HG03460 (cell line): ENCODE results near the gene PCDH18.
"Not testable (repeated sequence)": the region's sequence is repeated elsewhere in the genome, so short reads cannot be mapped to it uniquely, and the experiment has no call there.

Experiments used
- ATAC-seq: cut with Tn5 transposase; IDR thresholded peaks from one replicate; pipeline ENCODE4 v1.9.1; 2021; ENCODE audit not compliant: unreplicated experiment

The PCDH18 gene

GRCh38 chr4:137529432-137529831 lies 2.9 kb downstream of the PCDH18 start:
- no peak for ATAC-seq

GRCh38 chr4:137528673-137529072 lies 3.6 kb downstream of the PCDH18 start:
- no peak for ATAC-seq

GRCh38 chr4:137526681-137527080 lies 5.6 kb downstream of the PCDH18 start:
- ATAC-seq: no peak

- no peak for ATAC-seq
These were observed 7.4 kb downstream of the PCDH18 start for GRCh38 chr4:137524725-137525369.

GRCh38 chr4:137523329-137523728 lies 9.0 kb downstream of the PCDH18 start:
- ATAC-seq: no peak

- ATAC-seq: no peak
These were observed 11.2 kb downstream of the PCDH18 start for GRCh38 chr4:137521053-137521452.

GRCh38 chr4:137519406-137519805 lies 12.9 kb downstream of the PCDH18 start:
- no peak for ATAC-seq

GRCh38 chr4:137517323-137517722 lies 15.0 kb downstream of the PCDH18 start:
- not testable (repeated sequence) for ATAC-seq

GRCh38 chr4:137514406-137515111 lies 17.7 kb downstream of the PCDH18 start:
- ATAC-seq: no peak

- no peak for ATAC-seq
These were observed 21.6 kb downstream of the PCDH18 start for GRCh38 chr4:137510557-137511265.

GRCh38 chr4:137509855-137510282 lies 22.4 kb downstream of the PCDH18 start:
- no peak for ATAC-seq

- ATAC-seq: no peak
These were observed 29.8 kb downstream of the PCDH18 start for GRCh38 chr4:137502339-137503129.

GRCh38 chr4:137496267-137496666 lies 36.0 kb downstream of the PCDH18 start:
- not testable (repeated sequence) for ATAC-seq

- no peak for ATAC-seq
These were observed 36.7 kb downstream of the PCDH18 start for GRCh38 chr4:137495578-137495977.

- not testable (repeated sequence) for ATAC-seq
These were observed 48.9 kb downstream of the PCDH18 start for GRCh38 chr4:137483313-137483959.

GRCh38 chr4:137479657-137480056 lies 52.6 kb downstream of the PCDH18 start:
- ATAC-seq: not testable (repeated sequence)

- ATAC-seq: no peak
These were observed 55.9 kb downstream of the PCDH18 start for GRCh38 chr4:137476345-137476744.

GRCh38 chr4:137474711-137475301 lies 57.5 kb downstream of the PCDH18 start:
- ATAC-seq: no peak

GRCh38 chr4:137471895-137472294 lies 60.4 kb downstream of the PCDH18 start:
- ATAC-seq: no peak

- ATAC-seq: no peak
These were observed 60.8 kb downstream of the PCDH18 start for GRCh38 chr4:137471461-137471860.
